ENCODE data around the gene SMURF2. TPM values are rescaled to one million over a fixed set of nuclear protein-coding genes. Genes with fewer than 3 reads are reported as not detected.

Gene SMURF2
- total and polyA plus RNA-seq, 8 donors, result 2.6 to 54.3 (median 17.2) TPM

DNA sequence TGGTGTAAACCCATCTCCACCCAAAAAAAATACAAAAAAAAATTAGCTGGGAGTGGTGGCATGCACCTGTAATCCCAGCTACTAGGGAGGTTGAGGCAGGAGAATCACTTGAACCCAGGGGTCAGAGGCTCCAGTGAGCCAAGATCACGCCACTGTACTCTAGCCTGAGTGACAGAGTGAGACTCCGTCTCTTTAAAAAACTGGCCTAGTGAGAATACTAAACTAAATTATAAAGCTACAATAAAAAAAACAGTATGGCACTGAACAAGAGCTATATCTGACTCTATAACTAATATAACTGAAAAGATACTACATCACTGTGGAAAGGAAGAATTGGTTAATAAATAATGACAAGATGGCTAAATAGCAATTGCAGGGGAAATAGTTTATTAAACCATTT, 6.4 kb downstream of the SMURF2 start:
- H3K27ac ChIP-seq, result no peak overlapping the region
- H3K4me3 ChIP-seq, result no peak overlapping the region
- TF ChIP-seq CTCF (IDR thresholded peaks at IDR 0.05), result no peak
- no peak for TF ChIP-seq POLR2AphosphoS5 (IDR thresholded peaks at IDR 0.05)
- TF ChIP-seq POLR2A (IDR thresholded peaks at IDR 0.05), result no peak
- TF ChIP-seq EP300 (IDR thresholded peaks at IDR 0.05), result no peak
- no peaks in the 10 kb centered on the region for H3K36me3 ChIP-seq
- no peak for DNase-seq
- H3K27me3 ChIP-seq, result no peaks in the 10 kb centered on the region
- H3K4me1 ChIP-seq, result peaks cover 11 to 83% (median 46%) of the 10 kb centered on the region in 4 donors
- peaks cover 0 to 4% (median 0%) of the 10 kb centered on the region in 4 donors for H3K9me3 ChIP-seq
- 93 to 99% (median 97%) methylated on average over 2 of the region's 2 CpGs for WGBS, 5 donors
- intact Hi-C loops (cut with DNase I; ENCODE audit: low total_unique reads), result no loop called here

GRCh38 chr17:64653985-64654355, 8.1 kb downstream of the SMURF2 start:
- DNase-seq, result no peak
- WGBS, 5 donors, result 76 to 81% (median 79%) methylated on average over 4 of the region's 4 CpGs
- intact Hi-C loops (cut with DNase I; ENCODE audit: low total_unique reads), result no loop called here
- TF ChIP-seq CTCF (IDR thresholded peaks at IDR 0.05) (no peak), POLR2A (IDR thresholded peaks at IDR 0.05) (no peak), POLR2AphosphoS5 (IDR thresholded peaks at IDR 0.05) (no peak), EP300 (IDR thresholded peaks at IDR 0.05) (no peak)
- Histone ChIP-seq H3K36me3 (no peaks in the 10 kb centered on the region), H3K27ac (peak overlapping the region in 2 of 5 donors; percentile 1), H3K4me1 (peaks cover 9 to 76% (median 42%) of the 10 kb centered on the region in 4 donors), H3K9me3 (peaks cover 0 to 4% (median 0%) of the 10 kb centered on the region in 4 donors), H3K27me3 (no peaks in the 10 kb centered on the region), H3K4me3 (no peak overlapping the region)

GRCh38 chr17:64653325-64653984, 8.7 kb downstream of the SMURF2 start:
- Histone ChIP-seq H3K9me3 (peaks cover 0 to 4% (median 0%) of the 10 kb centered on the region in 4 donors), H3K4me1 (peaks cover 9 to 76% (median 42%) of the 10 kb centered on the region in 4 donors), H3K36me3 (no peaks in the 10 kb centered on the region), H3K27ac (peak overlapping the region in 2 of 5 donors; percentile 1), H3K27me3 (no peaks in the 10 kb centered on the region), H3K4me3 (no peak overlapping the region)
- no peak for TF ChIP-seq CTCF (IDR thresholded peaks at IDR 0.05)
- no peak for TF ChIP-seq POLR2A (IDR thresholded peaks at IDR 0.05)
- intact Hi-C loops (cut with DNase I; ENCODE audit: low total_unique reads), result no loop called here
- 69 to 80% (median 78%) methylated on average over 6 of the region's 6 CpGs for WGBS, 5 donors
- no peak for DNase-seq

DNA sequence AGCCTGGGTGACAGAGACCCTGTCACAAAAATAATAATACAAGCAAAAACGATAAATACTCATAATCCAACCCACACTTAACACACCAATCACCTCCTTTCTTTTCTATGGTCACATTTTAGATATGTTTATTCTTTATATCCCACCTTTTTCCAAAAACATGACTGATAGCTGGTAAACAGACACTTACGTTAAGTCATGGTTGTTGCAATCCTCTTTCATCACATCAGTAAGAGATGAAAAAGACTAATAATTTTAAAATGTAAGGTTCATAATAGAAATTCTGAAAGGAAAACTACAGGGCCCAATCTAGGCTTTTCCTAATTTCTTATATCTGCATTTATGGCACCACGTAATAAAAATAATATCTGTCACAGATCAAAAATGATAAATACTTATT, 10.2 kb downstream of the SMURF2 start:
- intact Hi-C loops (cut with DNase I; ENCODE audit: low total_unique reads), result no loop called here
- peaks cover 0 to 6% (median 0%) of the 10 kb centered on the region in 4 donors for H3K36me3 ChIP-seq
- TF ChIP-seq EP300 (IDR thresholded peaks at IDR 0.05) (no peak), POLR2AphosphoS5 (IDR thresholded peaks at IDR 0.05) (no peak), POLR2A (IDR thresholded peaks at IDR 0.05) (no peak), CTCF (IDR thresholded peaks at IDR 0.05) (no peak)
- peaks cover 0 to 4% (median 0%) of the 10 kb centered on the region in 4 donors for H3K9me3 ChIP-seq
- H3K4me1 ChIP-seq, result peaks cover 0 to 64% (median 34%) of the 10 kb centered on the region in 4 donors
- DNase-seq, result no peak
- H3K4me3 ChIP-seq, result no peak overlapping the region
- no peak overlapping the region for H3K27ac ChIP-seq
- WGBS, 5 donors, result 66 to 76% (median 67%) methylated on average over 3 of the region's 3 CpGs
- H3K27me3 ChIP-seq, result no peaks in the 10 kb centered on the region
